Measurements from ENCODE around the gene WDR88. TPM values are rescaled to one million over a fixed set of nuclear protein-coding genes. Genes with fewer than 3 reads are reported as not detected.

Gene WDR88
- total RNA-seq, 1 experiment from 2014 or later = not detected

GRCh38 chr19:33193269-33193864 is 61.5 kb downstream of the WDR88 start:
- no peak for DNase-seq (ENCODE audit: low spot score)
- in situ Hi-C loops (cut with HindIII; ENCODE audit: low sequenced_read_pairs) = no loop called here

- in situ Hi-C loops (cut with HindIII; ENCODE audit: low sequenced_read_pairs) = no loop called here
These were observed 62.0 kb downstream of the WDR88 start, which contains the start of gene LRP3 for GRCh38 chr19:33193865-33194362. LRP3 (plus strand) TSS chr19:33194330; CDS start chr19:33194786, 456 bp downstream.

GRCh38 chr19:33194532-33194885 is 62.6 kb downstream of the WDR88 start:
- DNase-seq (ENCODE audit: low spot score) = peak; percentile 13
- in situ Hi-C loops (cut with HindIII; ENCODE audit: low sequenced_read_pairs) = no loop called here

More at GRCh38 chr19:33193865-33194362, 62.0 kb downstream of the WDR88 start, which contains the start of gene LRP3:
- DNase-seq (ENCODE audit: low spot score) = peak; percentile 57

- peak; percentile 38 for DNase-seq (ENCODE audit: low spot score)
- in situ Hi-C loops (cut with HindIII; ENCODE audit: low sequenced_read_pairs) = no loop called here
These were observed 63.2 kb downstream of the WDR88 start for GRCh38 chr19:33194886-33195644.

- in situ Hi-C loops (cut with HindIII; ENCODE audit: low sequenced_read_pairs) = no loop called here
- no peak for DNase-seq (ENCODE audit: low spot score)
These were observed 63.9 kb downstream of the WDR88 start for GRCh38 chr19:33195645-33196347.

- in situ Hi-C loops (cut with HindIII; ENCODE audit: low sequenced_read_pairs) = no loop called here
- no peak for DNase-seq (ENCODE audit: low spot score)
These were observed 64.7 kb downstream of the WDR88 start for GRCh38 chr19:33196446-33197193.

GRCh38 chr19:33197591-33198000 is 65.7 kb downstream of the WDR88 start:
- in situ Hi-C loops (cut with HindIII; ENCODE audit: low sequenced_read_pairs) = no loop called here
- DNase-seq (ENCODE audit: low spot score) = no peak

- no peak for DNase-seq (ENCODE audit: low spot score)
- in situ Hi-C loops (cut with HindIII; ENCODE audit: low sequenced_read_pairs) = no loop called here
These were observed 66.3 kb downstream of the WDR88 start for GRCh38 chr19:33198169-33198568.

GRCh38 chr19:33199441-33200265 is 67.7 kb downstream of the WDR88 start:
- DNase-seq (ENCODE audit: low spot score) = no peak
- in situ Hi-C loops (cut with HindIII; ENCODE audit: low sequenced_read_pairs) = no loop called here

GRCh38 chr19:33201473-33201872 is 69.6 kb downstream of the WDR88 start:
- no peak for DNase-seq (ENCODE audit: low spot score)
- in situ Hi-C loops (cut with HindIII; ENCODE audit: low sequenced_read_pairs) = no loop called here

- in situ Hi-C loops (cut with HindIII; ENCODE audit: low sequenced_read_pairs) = no loop called here
- no peak for DNase-seq (ENCODE audit: low spot score)
These were observed 70.1 kb downstream of the WDR88 start for GRCh38 chr19:33201886-33202545.

- DNase-seq (ENCODE audit: low spot score) = no peak
- in situ Hi-C loops (cut with HindIII; ENCODE audit: low sequenced_read_pairs) = no loop called here
These were observed 70.9 kb downstream of the WDR88 start for GRCh38 chr19:33202546-33203507.

GRCh38 chr19:33203529-33203928 is 71.6 kb downstream of the WDR88 start:
- in situ Hi-C loops (cut with HindIII; ENCODE audit: low sequenced_read_pairs) = no loop called here
- no peak for DNase-seq (ENCODE audit: low spot score)

GRCh38 chr19:33204136-33204973 is 72.4 kb downstream of the WDR88 start:
- in situ Hi-C loops (cut with HindIII; ENCODE audit: low sequenced_read_pairs) = no loop called here
- DNase-seq (ENCODE audit: low spot score) = no peak

GRCh38 chr19:33205110-33205509 is 73.2 kb downstream of the WDR88 start:
- in situ Hi-C loops (cut with HindIII; ENCODE audit: low sequenced_read_pairs) = no loop called here

More at GRCh38 chr19:33205110-33205509, 73.2 kb downstream of the WDR88 start:
- DNase-seq (ENCODE audit: low spot score) = no peak

Measured in G401 (cell line).